ENCODE measurements around the gene METTL23.
A peak's percentile ranks its signal among the peaks of the same experiment; 100 is the strongest.

GRCh38 chr17:76726231-76726775, 336 bp upstream of the METTL23 start, which contains the start of gene JMJD6:
- TF ChIP-seq, protein P1, sequence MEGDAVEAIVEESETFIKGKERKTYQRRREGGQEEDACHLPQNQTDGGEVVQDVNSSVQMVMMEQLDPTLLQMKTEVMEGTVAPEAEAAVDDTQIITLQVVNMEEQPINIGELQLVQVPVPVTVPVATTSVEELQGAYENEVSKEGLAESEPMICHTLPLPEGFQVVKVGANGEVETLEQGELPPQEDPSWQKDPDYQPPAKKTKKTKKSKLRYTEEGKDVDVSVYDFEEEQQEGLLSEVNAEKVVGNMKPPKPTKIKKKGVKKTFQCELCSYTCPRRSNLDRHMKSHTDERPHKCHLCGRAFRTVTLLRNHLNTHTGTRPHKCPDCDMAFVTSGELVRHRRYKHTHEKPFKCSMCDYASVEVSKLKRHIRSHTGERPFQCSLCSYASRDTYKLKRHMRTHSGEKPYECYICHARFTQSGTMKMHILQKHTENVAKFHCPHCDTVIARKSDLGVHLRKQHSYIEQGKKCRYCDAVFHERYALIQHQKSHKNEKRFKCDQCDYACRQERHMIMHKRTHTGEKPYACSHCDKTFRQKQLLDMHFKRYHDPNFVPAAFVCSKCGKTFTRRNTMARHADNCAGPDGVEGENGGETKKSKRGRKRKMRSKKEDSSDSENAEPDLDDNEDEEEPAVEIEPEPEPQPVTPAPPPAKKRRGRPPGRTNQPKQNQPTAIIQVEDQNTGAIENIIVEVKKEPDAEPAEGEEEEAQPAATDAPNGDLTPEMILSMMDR (IDR thresholded peaks at IDR 0.05): no peak
- TF ChIP-seq POLR2A (IDR thresholded peaks at IDR 0.05) (peak; percentile 98), POLR2AphosphoS5 (IDR thresholded peaks at IDR 0.05) (peak; percentile 97), EP300 (IDR thresholded peaks at IDR 0.05; ENCODE audit: low read depth) (no peak)

Measured in transverse colon (tissue), 4 donors.